ENCODE data around the gene PPP4R3B.

The PPP4R3B gene

DNA sequence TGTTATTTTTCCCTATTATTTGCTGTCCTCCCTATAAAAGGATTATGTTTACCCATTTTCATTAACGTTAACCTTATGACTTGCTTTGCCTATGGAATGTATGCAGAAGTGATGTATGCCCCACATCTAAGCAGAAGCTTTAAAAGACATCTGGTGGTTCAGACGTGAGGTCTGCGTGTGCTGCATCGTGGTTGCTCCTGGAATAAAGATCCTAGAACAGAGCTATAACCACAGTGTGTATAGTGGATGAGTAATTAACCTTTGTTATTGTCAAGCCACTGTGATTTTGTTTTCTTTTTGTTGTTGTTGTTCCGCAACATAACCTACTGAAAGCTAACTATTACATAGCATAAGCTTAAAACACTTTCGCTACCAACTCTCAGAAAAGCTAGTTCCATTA lies 118.8 kb downstream of the PPP4R3B start:
- H3K9ac ChIP-seq (ENCODE audit: low read depth, low read length) = no peak overlapping the region
- H3K27me3 ChIP-seq (ENCODE audit: control insufficient read depth, insufficient read depth, low read length) = no peaks in the 10 kb centered on the region
- H3K36me3 ChIP-seq (ENCODE audit: control insufficient read depth, insufficient read depth, low read length) = no peaks in the 10 kb centered on the region
- H3K9me3 ChIP-seq (ENCODE audit: control insufficient read depth, insufficient read depth, low read length) = no peaks in the 10 kb centered on the region
- H3K4me3 ChIP-seq (ENCODE audit: low read depth, low read length) = no peak overlapping the region
- no peaks in the 10 kb centered on the region for H3K4me1 ChIP-seq (ENCODE audit: control insufficient read depth, insufficient read depth, low read length)

Measured in iPS-15b (cell line).